ENCODE measurements around the gene CEP76.

CEP76 gene

DNA sequence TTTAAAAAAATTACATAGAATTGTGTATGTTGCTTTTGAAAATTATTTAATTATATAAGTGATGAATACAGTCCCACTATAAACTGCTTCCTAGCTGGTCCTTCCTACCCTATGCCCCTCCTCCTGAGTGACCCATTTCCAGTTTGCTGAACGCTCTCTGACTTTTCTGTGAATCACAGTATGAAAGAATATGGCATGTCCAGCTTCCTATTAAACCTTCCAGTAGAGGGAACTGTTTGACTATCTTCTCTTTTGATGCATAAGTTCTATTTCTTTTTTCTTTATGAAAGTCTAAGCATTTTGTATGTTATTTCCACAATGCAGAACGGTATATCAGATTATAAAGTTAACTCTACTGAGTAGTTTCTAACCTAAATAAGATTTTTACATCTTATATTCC lies 41.6 kb upstream of the CEP76 start:
- Histone ChIP-seq H3K4me3 (ENCODE audit: low read depth, low read length) (no peak overlapping the region), H3K27ac (ENCODE audit: low read depth, low read length) (no peak overlapping the region), H3K27me3 (ENCODE audit: insufficient read depth, low read length) (no peaks in the 10 kb centered on the region), H3K36me3 (ENCODE audit: insufficient read depth, low read length) (no peaks in the 10 kb centered on the region), H3K4me1 (ENCODE audit: control insufficient read depth, insufficient read depth, low read length, unreplicated experiment) (peaks cover 34% of the 10 kb centered on the region), H2AFZ (ENCODE audit: low read length, unreplicated experiment) (peak overlapping the region; percentile 78), H3K79me2 (ENCODE audit: control insufficient read depth, insufficient read depth, low read length, unreplicated experiment) (no peaks in the 10 kb centered on the region)

DNA sequence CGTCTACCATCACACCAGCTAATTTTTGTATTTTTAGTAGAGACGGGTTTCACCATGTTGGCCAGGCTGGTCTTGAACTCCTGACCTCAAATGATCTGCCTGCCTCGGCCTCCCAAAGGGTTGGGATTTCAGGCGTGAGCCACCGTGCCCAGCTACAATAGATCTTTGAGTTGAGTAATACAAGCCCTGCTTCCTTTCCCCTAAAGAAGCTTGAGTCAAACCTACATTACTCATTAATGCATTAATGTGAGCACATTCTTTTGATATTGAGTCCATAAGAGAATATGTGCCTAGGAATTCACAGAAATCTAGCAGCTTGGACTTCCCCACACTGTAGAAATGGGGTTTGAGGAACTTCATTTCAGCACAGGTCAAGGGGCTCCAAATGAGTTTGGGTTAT lies 39.9 kb upstream of the CEP76 start:
- Histone ChIP-seq H2AFZ (ENCODE audit: low read length, unreplicated experiment) (no peak overlapping the region), H3K27me3 (ENCODE audit: insufficient read depth, low read length) (no peaks in the 10 kb centered on the region), H3K79me2 (ENCODE audit: control insufficient read depth, insufficient read depth, low read length, unreplicated experiment) (no peaks in the 10 kb centered on the region), H3K4me1 (ENCODE audit: control insufficient read depth, insufficient read depth, low read length, unreplicated experiment) (peaks cover 22% of the 10 kb centered on the region), H3K36me3 (ENCODE audit: insufficient read depth, low read length) (no peaks in the 10 kb centered on the region), H3K4me3 (ENCODE audit: low read depth, low read length) (no peak overlapping the region), H3K27ac (ENCODE audit: low read depth, low read length) (peak overlapping the region; percentile 83)

DNA sequence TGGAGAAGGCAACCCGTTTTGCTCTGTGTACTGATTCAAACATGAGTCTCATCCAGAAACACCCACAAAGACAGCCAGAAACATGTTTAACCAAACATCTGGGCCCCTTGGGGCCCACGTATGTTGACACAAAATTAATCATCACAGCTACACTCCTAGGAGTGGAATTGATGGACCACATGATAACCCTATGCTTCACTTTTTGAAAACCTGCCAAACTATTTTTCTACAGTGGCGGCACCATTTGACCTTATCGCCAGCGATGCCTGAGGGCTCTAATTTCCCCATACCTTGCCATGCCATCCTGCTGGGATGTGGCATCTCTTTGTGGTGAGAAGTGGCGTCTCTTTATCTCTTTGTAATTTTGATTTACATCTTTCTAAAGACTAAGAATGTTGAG lies 38.8 kb upstream of the CEP76 start:
- Histone ChIP-seq H3K4me3 (ENCODE audit: low read depth, low read length) (no peak overlapping the region), H3K27ac (ENCODE audit: low read depth, low read length) (peak overlapping the region; percentile 83), H3K27me3 (ENCODE audit: insufficient read depth, low read length) (no peaks in the 10 kb centered on the region), H3K4me1 (ENCODE audit: control insufficient read depth, insufficient read depth, low read length, unreplicated experiment) (peaks cover 22% of the 10 kb centered on the region), H3K36me3 (ENCODE audit: insufficient read depth, low read length) (no peaks in the 10 kb centered on the region), H3K79me2 (ENCODE audit: control insufficient read depth, insufficient read depth, low read length, unreplicated experiment) (no peaks in the 10 kb centered on the region), H2AFZ (ENCODE audit: low read length, unreplicated experiment) (peak overlapping the region; percentile 6)

DNA sequence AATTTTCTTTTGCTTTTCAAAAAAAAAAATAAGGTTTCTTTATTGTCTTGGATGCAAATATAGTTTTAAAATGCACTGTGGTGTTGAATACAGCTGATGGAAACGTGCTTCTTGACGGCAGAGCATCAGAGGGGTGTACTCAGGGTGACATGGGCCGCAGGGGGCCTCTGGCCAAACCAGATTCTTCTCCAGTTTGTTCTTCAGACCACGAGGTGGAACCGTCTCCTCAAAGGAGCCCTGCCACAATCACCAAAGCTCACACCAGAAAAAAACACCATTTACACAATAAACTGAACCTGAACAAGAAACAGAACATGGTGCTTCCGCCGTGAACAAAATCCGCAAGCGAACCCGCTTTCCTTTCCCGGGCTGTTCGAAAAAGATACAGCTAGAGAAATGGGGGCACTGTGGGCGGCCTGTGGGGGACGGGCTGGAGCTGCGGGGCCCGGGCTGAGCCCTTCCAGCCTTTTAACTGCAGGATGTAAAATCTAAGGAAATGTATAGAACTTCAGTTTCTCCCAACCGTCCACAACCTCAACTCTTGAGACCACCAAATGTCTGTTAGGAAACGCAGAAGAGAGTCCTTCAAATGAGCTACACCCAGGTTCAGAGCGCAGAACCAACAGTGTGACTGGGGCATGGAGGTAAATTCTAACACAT lies 34.9 kb upstream of the CEP76 start:
- no peak overlapping the region for H3K4me3 ChIP-seq (ENCODE audit: low read depth, low read length)
- no peak overlapping the region for H3K27ac ChIP-seq (ENCODE audit: low read depth, low read length)
- no peak overlapping the region for H2AFZ ChIP-seq (ENCODE audit: low read length, unreplicated experiment)
- no peaks in the 10 kb centered on the region for H3K79me2 ChIP-seq (ENCODE audit: control insufficient read depth, insufficient read depth, low read length, unreplicated experiment)
- H3K27me3 ChIP-seq (ENCODE audit: insufficient read depth, low read length), result no peaks in the 10 kb centered on the region
- peaks cover 11% of the 10 kb centered on the region for H3K4me1 ChIP-seq (ENCODE audit: control insufficient read depth, insufficient read depth, low read length, unreplicated experiment)
- no peaks in the 10 kb centered on the region for H3K36me3 ChIP-seq (ENCODE audit: insufficient read depth, low read length)

DNA sequence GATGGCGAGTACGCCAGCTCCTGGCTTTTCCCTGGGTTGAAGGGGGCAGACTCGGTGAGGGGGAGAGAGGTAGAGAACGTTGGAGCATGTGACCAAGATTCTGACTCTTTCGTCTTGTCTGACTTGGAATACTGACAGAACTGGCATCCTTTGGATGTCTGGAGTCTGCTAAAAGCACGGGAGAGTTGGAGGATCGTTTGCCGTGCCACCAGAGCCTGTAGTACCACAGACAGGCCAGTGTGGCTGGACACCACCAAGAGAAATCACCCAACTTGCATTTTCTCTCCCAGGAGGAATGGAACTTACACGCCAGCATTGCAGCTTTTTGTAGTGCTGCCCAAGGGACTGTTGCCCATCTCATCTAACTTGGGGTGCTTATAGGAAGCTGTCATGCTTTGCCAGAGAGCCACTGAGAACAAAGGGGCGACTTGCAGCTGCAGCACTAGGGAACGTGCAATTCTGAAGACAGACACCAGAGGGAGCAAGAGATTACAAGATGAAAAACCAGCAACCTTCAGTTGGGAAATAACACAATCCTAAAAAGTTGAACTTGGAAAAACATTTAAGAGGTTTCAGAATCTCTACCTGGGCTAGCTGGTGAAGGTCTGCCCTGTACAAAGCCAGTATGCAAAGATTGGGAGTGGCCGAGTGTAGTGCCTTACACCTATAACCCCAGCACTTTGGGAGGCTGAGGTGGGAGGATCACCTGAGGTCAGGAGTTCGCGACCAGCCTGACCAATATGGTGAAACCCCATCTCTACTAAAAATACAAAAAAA lies 24.4 kb upstream of the CEP76 start:
- no peak overlapping the region for H3K27ac ChIP-seq (ENCODE audit: low read depth, low read length)
- H3K36me3 ChIP-seq (ENCODE audit: insufficient read depth, low read length), result peaks cover 18% of the 10 kb centered on the region
- no peaks in the 10 kb centered on the region for H3K27me3 ChIP-seq (ENCODE audit: insufficient read depth, low read length)
- peaks cover 3% of the 10 kb centered on the region for H3K4me1 ChIP-seq (ENCODE audit: control insufficient read depth, insufficient read depth, low read length, unreplicated experiment)
- H3K79me2 ChIP-seq (ENCODE audit: control insufficient read depth, insufficient read depth, low read length, unreplicated experiment), result no peaks in the 10 kb centered on the region
- H2AFZ ChIP-seq (ENCODE audit: low read length, unreplicated experiment), result no peak overlapping the region
- H3K4me3 ChIP-seq (ENCODE audit: low read depth, low read length), result no peak overlapping the region

DNA sequence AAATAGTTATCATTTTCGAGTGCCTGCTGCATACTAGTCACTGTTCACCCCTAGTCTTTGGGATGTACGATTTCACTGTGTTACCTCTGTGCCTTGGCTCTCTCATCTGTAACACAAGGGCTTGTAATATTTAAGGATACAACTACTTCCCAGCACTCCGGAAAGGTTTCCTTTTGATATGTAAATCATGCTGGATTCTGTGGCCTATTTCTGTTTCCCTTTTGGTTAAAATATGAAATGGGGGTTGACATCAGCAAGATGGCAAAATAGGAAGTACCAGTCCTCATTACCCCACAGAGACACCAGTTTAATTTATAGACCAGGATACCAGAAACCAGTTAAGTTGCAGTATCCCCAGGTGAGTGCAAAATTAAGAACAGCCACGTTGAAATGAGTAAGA lies 23.8 kb upstream of the CEP76 start:
- Histone ChIP-seq H3K27ac (ENCODE audit: low read depth, low read length) (no peak overlapping the region), H3K4me3 (ENCODE audit: low read depth, low read length) (no peak overlapping the region), H3K36me3 (ENCODE audit: insufficient read depth, low read length) (peaks cover 19% of the 10 kb centered on the region), H2AFZ (ENCODE audit: low read length, unreplicated experiment) (no peak overlapping the region), H3K4me1 (ENCODE audit: control insufficient read depth, insufficient read depth, low read length, unreplicated experiment) (peaks cover 3% of the 10 kb centered on the region), H3K79me2 (ENCODE audit: control insufficient read depth, insufficient read depth, low read length, unreplicated experiment) (no peaks in the 10 kb centered on the region), H3K27me3 (ENCODE audit: insufficient read depth, low read length) (no peaks in the 10 kb centered on the region)

DNA sequence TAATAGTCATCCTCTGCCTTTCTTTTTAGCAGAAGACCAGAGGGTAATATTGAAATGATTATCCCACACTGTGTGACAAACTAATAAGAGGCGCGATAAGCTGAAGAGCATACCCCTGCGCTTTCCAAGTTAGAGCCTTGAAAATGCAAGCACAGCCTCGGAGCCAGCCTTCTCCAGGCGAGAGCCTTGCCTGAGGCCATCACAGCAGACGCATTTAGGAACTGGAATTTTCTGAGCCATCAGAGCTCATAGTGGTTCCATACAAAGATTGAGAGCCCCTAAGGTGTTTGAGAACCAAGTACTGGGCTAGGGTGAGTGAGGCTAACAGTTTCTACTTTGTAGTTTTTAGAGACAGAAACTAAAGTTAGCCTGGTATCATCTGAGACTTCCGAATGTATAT lies 20.2 kb upstream of the CEP76 start:
- Histone ChIP-seq H3K27ac (ENCODE audit: low read depth, low read length) (no peak overlapping the region), H3K4me3 (ENCODE audit: low read depth, low read length) (no peak overlapping the region), H3K36me3 (ENCODE audit: insufficient read depth, low read length) (peaks cover 26% of the 10 kb centered on the region), H2AFZ (ENCODE audit: low read length, unreplicated experiment) (no peak overlapping the region), H3K4me1 (ENCODE audit: control insufficient read depth, insufficient read depth, low read length, unreplicated experiment) (no peaks in the 10 kb centered on the region), H3K79me2 (ENCODE audit: control insufficient read depth, insufficient read depth, low read length, unreplicated experiment) (no peaks in the 10 kb centered on the region), H3K27me3 (ENCODE audit: insufficient read depth, low read length) (no peaks in the 10 kb centered on the region)

DNA sequence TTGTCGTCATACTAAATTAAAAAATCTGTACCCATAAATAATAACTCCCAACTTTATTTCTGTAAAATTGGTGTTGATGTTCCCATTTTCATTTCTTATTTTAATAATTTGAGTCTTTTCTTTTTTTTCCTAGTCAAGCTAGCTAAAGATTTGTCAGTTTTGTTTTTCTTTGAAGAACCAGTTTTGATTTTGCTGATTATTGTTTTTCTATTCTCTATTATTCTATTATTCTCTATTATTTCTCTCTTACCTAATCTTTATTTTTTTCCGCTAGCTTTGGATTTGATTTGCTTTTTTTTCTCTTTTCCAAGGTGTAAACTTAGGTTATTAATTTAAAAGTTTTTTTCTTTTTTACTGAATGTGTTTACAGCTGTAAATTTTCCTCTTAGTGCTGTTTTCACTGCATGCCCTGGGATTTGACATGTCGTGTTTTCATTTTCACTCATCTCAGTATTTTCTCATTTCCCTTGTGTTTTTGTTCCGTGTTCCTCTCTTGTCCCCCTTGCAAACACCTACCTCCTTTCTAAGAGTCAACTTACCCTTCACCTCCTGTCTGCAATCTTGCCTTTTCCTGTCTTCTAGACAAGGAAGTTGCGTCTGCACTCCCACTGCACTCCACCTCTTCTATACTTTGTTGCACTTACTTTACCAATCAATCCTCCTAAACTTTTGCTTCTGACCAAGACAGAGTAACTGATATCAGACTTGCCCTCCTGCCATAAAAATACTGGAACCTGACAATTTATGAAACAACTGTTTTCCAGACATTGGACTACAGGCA lies 19.2 kb upstream of the CEP76 start:
- H3K27ac ChIP-seq (ENCODE audit: low read depth, low read length), result no peak overlapping the region
- H3K4me3 ChIP-seq (ENCODE audit: low read depth, low read length), result no peak overlapping the region
- no peaks in the 10 kb centered on the region for H3K4me1 ChIP-seq (ENCODE audit: control insufficient read depth, insufficient read depth, low read length, unreplicated experiment)
- no peak overlapping the region for H2AFZ ChIP-seq (ENCODE audit: low read length, unreplicated experiment)
- H3K79me2 ChIP-seq (ENCODE audit: control insufficient read depth, insufficient read depth, low read length, unreplicated experiment), result no peaks in the 10 kb centered on the region
- H3K27me3 ChIP-seq (ENCODE audit: insufficient read depth, low read length), result no peaks in the 10 kb centered on the region
- H3K36me3 ChIP-seq (ENCODE audit: insufficient read depth, low read length), result peaks cover 26% of the 10 kb centered on the region

DNA sequence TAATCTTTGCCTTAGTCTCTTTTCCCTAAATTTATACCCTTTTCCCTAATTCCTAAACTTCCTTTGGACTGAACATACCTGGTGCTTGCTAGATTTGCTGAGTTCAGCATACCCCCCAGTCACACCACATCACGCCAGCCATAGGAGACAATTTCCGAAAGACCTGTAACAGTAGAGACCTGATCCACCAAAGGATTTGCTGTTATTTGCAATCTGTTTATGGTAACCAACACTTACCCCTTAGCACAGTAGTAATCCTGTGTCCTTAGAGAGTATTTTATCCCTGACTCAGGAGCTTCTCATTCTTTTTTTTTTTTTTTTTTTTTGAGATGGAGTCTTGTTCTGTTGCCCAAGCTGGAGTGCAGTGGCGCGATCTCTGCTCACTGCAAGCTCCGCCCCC lies 8.9 kb upstream of the CEP76 start:
- Histone ChIP-seq H3K4me3 (ENCODE audit: low read depth, low read length) (no peak overlapping the region), H2AFZ (ENCODE audit: low read length, unreplicated experiment) (no peak overlapping the region), H3K79me2 (ENCODE audit: control insufficient read depth, insufficient read depth, low read length, unreplicated experiment) (peaks cover 11% of the 10 kb centered on the region), H3K4me1 (ENCODE audit: control insufficient read depth, insufficient read depth, low read length, unreplicated experiment) (no peaks in the 10 kb centered on the region), H3K27ac (ENCODE audit: low read depth, low read length) (no peak overlapping the region), H3K27me3 (ENCODE audit: insufficient read depth, low read length) (no peaks in the 10 kb centered on the region), H3K36me3 (ENCODE audit: insufficient read depth, low read length) (peaks cover 27% of the 10 kb centered on the region)

DNA sequence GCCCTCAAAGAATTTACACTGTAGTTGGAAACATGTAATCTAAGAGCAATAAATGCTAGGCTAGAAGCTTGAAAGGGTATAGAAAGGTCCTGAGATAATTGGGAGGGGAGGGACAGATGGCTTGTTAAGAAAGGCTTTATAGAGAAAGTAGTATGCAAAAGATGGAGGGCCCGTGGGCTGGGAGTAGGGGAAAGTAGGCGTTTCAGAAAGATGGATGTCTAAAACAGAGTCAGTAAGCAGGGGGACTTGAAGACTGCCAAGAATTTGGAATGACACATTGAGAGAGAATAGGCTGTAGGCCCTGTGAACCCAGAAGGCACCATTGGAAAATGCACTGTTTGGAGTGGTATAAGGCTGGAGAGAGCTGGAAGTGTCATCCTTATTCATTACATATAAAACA lies 1.1 kb upstream of the CEP76 start:
- no peaks in the 10 kb centered on the region for H3K27me3 ChIP-seq (ENCODE audit: insufficient read depth, low read length)
- H2AFZ ChIP-seq (ENCODE audit: low read length, unreplicated experiment), result peak overlapping the region; percentile 98
- H3K4me1 ChIP-seq (ENCODE audit: control insufficient read depth, insufficient read depth, low read length, unreplicated experiment), result peaks cover 30% of the 10 kb centered on the region
- H3K79me2 ChIP-seq (ENCODE audit: control insufficient read depth, insufficient read depth, low read length, unreplicated experiment), result peaks cover 65% of the 10 kb centered on the region
- peaks cover 16% of the 10 kb centered on the region for H3K36me3 ChIP-seq (ENCODE audit: insufficient read depth, low read length)
- H3K27ac ChIP-seq (ENCODE audit: low read depth, low read length), result peak overlapping the region; percentile 91
- peak overlapping the region; percentile 92 for H3K4me3 ChIP-seq (ENCODE audit: low read depth, low read length)
